ENCODE data around the gene PKNOX2. TPM values are rescaled to one million over a fixed set of nuclear protein-coding genes. Genes with fewer than 3 reads are reported as not detected.
"Not testable (repeated sequence)": the region's sequence is repeated elsewhere in the genome, so short reads cannot be mapped to it uniquely, and the experiment has no call there.

PKNOX2 gene
- total RNA-seq, 4 donors from 2014 or later = 1.5 to 8.2 (median 3.6) TPM

GRCh38 chr11:125222494-125222893, 57.9 kb downstream of the PKNOX2 start:
- Histone ChIP-seq H3K4me1 (no peaks in the 10 kb centered on the region), H3K27me3 (no peaks in the 10 kb centered on the region), H3K27ac (no peak overlapping the region), H3K36me3 (no peaks in the 10 kb centered on the region), H3K9me3 (no peaks in the 10 kb centered on the region), H3K4me3 (no peak overlapping the region)
- TF ChIP-seq EP300 (IDR thresholded peaks at IDR 0.05) (no peak), CTCF (IDR thresholded peaks at IDR 0.05) (no peak), POLR2A (IDR thresholded peaks at IDR 0.05) (no peak), POLR2AphosphoS5 (IDR thresholded peaks at IDR 0.05) (no peak)
- WGBS = 95% methylated on average over 4 of the region's 4 CpGs
- DNase-seq (ENCODE audit: low spot score in 2 of 2) = no peak

GRCh38 chr11:125223161-125223560, 58.6 kb downstream of the PKNOX2 start:
- H3K36me3 ChIP-seq; H3K4me1 ChIP-seq; DNase-seq (ENCODE audit: low spot score in 2 of 2); H3K27me3 ChIP-seq; H3K27ac ChIP-seq; H3K4me3 ChIP-seq; H3K9me3 ChIP-seq: not testable (repeated sequence)
- 88% methylated on average over 6 of the region's 6 CpGs for WGBS

GRCh38 chr11:125223901-125224361, 59.4 kb downstream of the PKNOX2 start:
- Histone ChIP-seq H3K9me3 (no peaks in the 10 kb centered on the region), H3K36me3 (no peaks in the 10 kb centered on the region), H3K27me3 (no peaks in the 10 kb centered on the region), H3K4me3 (no peak overlapping the region), H3K4me1 (no peaks in the 10 kb centered on the region), H3K27ac (no peak overlapping the region)
- no peak for TF ChIP-seq POLR2AphosphoS5 (IDR thresholded peaks at IDR 0.05)
- no peak for TF ChIP-seq CTCF (IDR thresholded peaks at IDR 0.05)
- no peak for TF ChIP-seq EP300 (IDR thresholded peaks at IDR 0.05)
- TF ChIP-seq POLR2A (IDR thresholded peaks at IDR 0.05) = no peak
- WGBS = 94% methylated on average over 11 of the region's 11 CpGs
- no peak for DNase-seq (ENCODE audit: low spot score in 2 of 2)

GRCh38 chr11:125224391-125225021, 60.0 kb downstream of the PKNOX2 start:
- Histone ChIP-seq H3K9me3 (no peaks in the 10 kb centered on the region), H3K27ac (no peak overlapping the region), H3K4me1 (no peaks in the 10 kb centered on the region), H3K27me3 (no peaks in the 10 kb centered on the region), H3K4me3 (no peak overlapping the region), H3K36me3 (no peaks in the 10 kb centered on the region)
- DNase-seq (ENCODE audit: low spot score in 2 of 2) = no peak
- no peak for TF ChIP-seq EP300 (IDR thresholded peaks at IDR 0.05)
- no peak for TF ChIP-seq CTCF (IDR thresholded peaks at IDR 0.05)
- TF ChIP-seq POLR2AphosphoS5 (IDR thresholded peaks at IDR 0.05) = no peak
- TF ChIP-seq POLR2A (IDR thresholded peaks at IDR 0.05) = no peak
- WGBS = 88% methylated on average over 14 of the region's 15 CpGs

- no peak overlapping the region for H3K27ac ChIP-seq
- WGBS = 83% methylated on average over 2 of the region's 2 CpGs
- H3K36me3 ChIP-seq = no peaks in the 10 kb centered on the region
- TF ChIP-seq POLR2A (IDR thresholded peaks at IDR 0.05) = no peak
- TF ChIP-seq POLR2AphosphoS5 (IDR thresholded peaks at IDR 0.05) = no peak
- no peak for TF ChIP-seq CTCF (IDR thresholded peaks at IDR 0.05)
- TF ChIP-seq EP300 (IDR thresholded peaks at IDR 0.05) = no peak
- H3K4me3 ChIP-seq = no peak overlapping the region
- DNase-seq (ENCODE audit: low spot score in 2 of 2) = no peak
- no peaks in the 10 kb centered on the region for H3K27me3 ChIP-seq
- no peaks in the 10 kb centered on the region for H3K4me1 ChIP-seq
- no peaks in the 10 kb centered on the region for H3K9me3 ChIP-seq
These were observed 60.9 kb downstream of the PKNOX2 start for GRCh38 chr11:125225401-125225800.

- WGBS = 39% methylated on average over 2 of the region's 2 CpGs
These were observed 61.5 kb downstream of the PKNOX2 start for GRCh38 chr11:125226031-125226430.

More at GRCh38 chr11:125226031-125226430, 61.5 kb downstream of the PKNOX2 start:
- Histone ChIP-seq H3K4me3 (no peak overlapping the region), H3K27me3 (no peaks in the 10 kb centered on the region), H3K27ac (no peak overlapping the region), H3K36me3 (no peaks in the 10 kb centered on the region), H3K9me3 (no peaks in the 10 kb centered on the region), H3K4me1 (no peaks in the 10 kb centered on the region)
- no peak for TF ChIP-seq POLR2AphosphoS5 (IDR thresholded peaks at IDR 0.05)
- TF ChIP-seq EP300 (IDR thresholded peaks at IDR 0.05) = no peak
- no peak for TF ChIP-seq POLR2A (IDR thresholded peaks at IDR 0.05)
- TF ChIP-seq CTCF (IDR thresholded peaks at IDR 0.05) = no peak
- DNase-seq (ENCODE audit: low spot score in 2 of 2) = no peak

All from suprapubic skin (tissue), 4 donors.